Measurements from ENCODE around the gene TEX19. TPM values are rescaled to one million over a fixed set of nuclear protein-coding genes. Genes with fewer than 3 reads are reported as not detected.
"Not testable (repeated sequence)": the region's sequence is repeated elsewhere in the genome, so short reads cannot be mapped to it uniquely, and the experiment has no call there.

The TEX19 gene
- total RNA-seq, 1 donor, result under 0.01 TPM

DNA sequence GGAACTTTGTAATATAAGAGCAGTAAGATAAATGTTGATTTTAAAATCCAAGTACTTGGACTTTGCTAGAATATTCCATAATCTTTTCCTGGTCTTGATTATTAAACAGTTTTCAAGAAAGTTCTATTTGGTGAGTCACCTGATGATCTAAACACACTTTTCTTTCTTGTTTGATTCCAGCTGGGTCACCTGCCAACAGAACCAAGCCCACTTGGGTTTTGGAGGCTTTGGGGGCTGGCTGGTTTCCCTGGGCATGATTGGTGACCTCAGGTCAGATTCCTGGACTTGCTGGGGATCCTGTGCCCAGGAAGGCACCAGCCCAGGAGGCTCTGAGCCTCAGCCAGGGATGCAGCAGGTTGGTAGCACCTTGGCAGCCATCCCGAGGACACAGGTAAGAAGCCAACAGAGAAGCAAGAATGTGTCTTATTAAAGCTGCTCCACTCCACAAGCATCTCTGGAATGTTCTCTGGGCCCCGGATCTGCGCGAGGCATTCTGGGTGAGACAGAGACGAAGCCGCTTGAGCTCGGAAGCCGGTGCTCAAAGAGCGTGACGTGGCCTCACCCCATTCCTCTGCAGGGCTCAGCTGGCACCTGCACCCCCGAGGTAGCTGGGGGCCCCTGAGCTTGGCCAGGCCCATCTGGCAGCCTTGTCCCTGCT, 3.1 kb upstream of the TEX19 start:
- H3K4me1 ChIP-seq (ENCODE audit: insufficient read depth, low read length), result no peaks in the 10 kb centered on the region
- H3K27me3 ChIP-seq (ENCODE audit: insufficient read depth, low read length), result peaks cover 23% of the 10 kb centered on the region
- no peak overlapping the region for H3K4me3 ChIP-seq (ENCODE audit: insufficient read depth, low read length)
- H3K79me2 ChIP-seq (ENCODE audit: insufficient read depth, low read length), result no peaks in the 10 kb centered on the region
- no peaks in the 10 kb centered on the region for H3K9me3 ChIP-seq (ENCODE audit: low read depth, low read length)
- H3K4me2 ChIP-seq (ENCODE audit: insufficient read depth, low read length), result no peak overlapping the region
- TF ChIP-seq, protein P1, sequence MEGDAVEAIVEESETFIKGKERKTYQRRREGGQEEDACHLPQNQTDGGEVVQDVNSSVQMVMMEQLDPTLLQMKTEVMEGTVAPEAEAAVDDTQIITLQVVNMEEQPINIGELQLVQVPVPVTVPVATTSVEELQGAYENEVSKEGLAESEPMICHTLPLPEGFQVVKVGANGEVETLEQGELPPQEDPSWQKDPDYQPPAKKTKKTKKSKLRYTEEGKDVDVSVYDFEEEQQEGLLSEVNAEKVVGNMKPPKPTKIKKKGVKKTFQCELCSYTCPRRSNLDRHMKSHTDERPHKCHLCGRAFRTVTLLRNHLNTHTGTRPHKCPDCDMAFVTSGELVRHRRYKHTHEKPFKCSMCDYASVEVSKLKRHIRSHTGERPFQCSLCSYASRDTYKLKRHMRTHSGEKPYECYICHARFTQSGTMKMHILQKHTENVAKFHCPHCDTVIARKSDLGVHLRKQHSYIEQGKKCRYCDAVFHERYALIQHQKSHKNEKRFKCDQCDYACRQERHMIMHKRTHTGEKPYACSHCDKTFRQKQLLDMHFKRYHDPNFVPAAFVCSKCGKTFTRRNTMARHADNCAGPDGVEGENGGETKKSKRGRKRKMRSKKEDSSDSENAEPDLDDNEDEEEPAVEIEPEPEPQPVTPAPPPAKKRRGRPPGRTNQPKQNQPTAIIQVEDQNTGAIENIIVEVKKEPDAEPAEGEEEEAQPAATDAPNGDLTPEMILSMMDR (IDR thresholded peaks at IDR 0.05; ENCODE audit: extremely low read depth, low read depth, low read length), result no peak
- H4K20me1 ChIP-seq (ENCODE audit: insufficient read depth, low read length), result no peaks in the 10 kb centered on the region
- DNase-seq (ENCODE audit: insufficient read length, low spot score, missing footprints), result peak; percentile 91
- H3K36me3 ChIP-seq (ENCODE audit: insufficient read depth, low read length), result no peaks in the 10 kb centered on the region
- no peak overlapping the region for H3K27ac ChIP-seq (ENCODE audit: low read depth, low read length)
- H2AFZ ChIP-seq (ENCODE audit: low read length), result no peak overlapping the region

DNA sequence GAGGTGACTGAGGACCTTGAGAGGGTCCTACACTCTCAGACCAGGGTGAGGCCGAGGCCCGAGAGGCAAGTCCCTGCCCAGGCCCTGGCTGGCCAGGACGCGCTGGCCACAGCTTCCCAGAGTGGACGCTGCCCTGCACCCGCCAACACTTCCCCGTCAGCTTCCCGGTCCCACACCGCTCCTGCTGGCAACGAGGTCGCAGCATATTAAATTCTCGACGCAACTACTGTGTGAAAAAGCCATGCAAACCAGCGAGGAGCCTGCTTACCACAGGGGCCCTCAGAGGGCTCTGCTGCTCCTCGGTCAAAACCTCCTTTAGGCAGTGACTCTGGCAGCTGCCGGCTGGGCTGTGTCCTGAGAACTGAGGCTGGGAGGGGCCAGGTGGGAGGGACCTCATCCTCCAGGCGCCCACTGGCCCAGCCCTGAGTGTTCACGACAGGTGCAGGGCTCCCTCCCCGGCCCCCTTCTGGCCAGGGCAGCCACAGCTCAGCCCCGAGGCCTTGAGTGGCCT, 2.1 kb upstream of the TEX19 start:
- Histone ChIP-seq H3K27me3 (ENCODE audit: insufficient read depth, low read length) (peaks cover 20% of the 10 kb centered on the region), H3K36me3 (ENCODE audit: insufficient read depth, low read length) (no peaks in the 10 kb centered on the region), H3K27ac (ENCODE audit: low read depth, low read length) (no peak overlapping the region), H3K79me2 (ENCODE audit: insufficient read depth, low read length) (no peaks in the 10 kb centered on the region), H3K4me3 (ENCODE audit: insufficient read depth, low read length) (no peak overlapping the region), H3K9me3 (ENCODE audit: low read depth, low read length) (no peaks in the 10 kb centered on the region), H2AFZ (ENCODE audit: low read length) (no peak overlapping the region), H4K20me1 (ENCODE audit: insufficient read depth, low read length) (no peaks in the 10 kb centered on the region), H3K4me2 (ENCODE audit: insufficient read depth, low read length) (no peak overlapping the region), H3K4me1 (ENCODE audit: insufficient read depth, low read length) (no peaks in the 10 kb centered on the region)
- TF ChIP-seq, protein P1 (IDR thresholded peaks at IDR 0.05; ENCODE audit: extremely low read depth, low read depth, low read length), result no peak
- peak; percentile 77 for DNase-seq (ENCODE audit: insufficient read length, low spot score, missing footprints)

DNA sequence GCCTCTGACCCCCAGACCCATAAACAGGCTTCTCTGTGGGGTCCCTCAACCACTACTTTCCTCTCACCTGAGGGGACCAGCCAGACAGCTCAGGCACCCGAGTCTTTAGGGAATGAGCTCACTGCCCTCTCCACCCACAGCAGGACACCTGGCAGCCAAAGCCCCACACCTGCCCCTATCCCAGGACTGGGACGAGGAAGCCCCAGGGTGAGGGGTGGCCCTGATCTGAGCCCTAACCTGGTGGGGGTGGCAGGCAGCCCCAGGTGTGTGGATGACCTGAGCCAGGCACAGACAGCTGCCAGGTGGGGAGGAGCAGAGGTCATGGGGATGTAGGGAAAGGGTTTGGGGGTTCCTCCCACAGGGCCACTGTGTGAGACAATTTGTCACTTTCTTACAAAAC, 1.7 kb upstream of the TEX19 start:
- Histone ChIP-seq H3K4me2 (ENCODE audit: insufficient read depth, low read length) (no peak overlapping the region), H3K36me3 (ENCODE audit: insufficient read depth, low read length) (no peaks in the 10 kb centered on the region), H4K20me1 (ENCODE audit: insufficient read depth, low read length) (no peaks in the 10 kb centered on the region), H3K27ac (ENCODE audit: low read depth, low read length) (no peak overlapping the region), H2AFZ (ENCODE audit: low read length) (no peak overlapping the region), H3K4me1 (ENCODE audit: insufficient read depth, low read length) (no peaks in the 10 kb centered on the region), H3K27me3 (ENCODE audit: insufficient read depth, low read length) (peaks cover 20% of the 10 kb centered on the region), H3K79me2 (ENCODE audit: insufficient read depth, low read length) (no peaks in the 10 kb centered on the region), H3K9me3 (ENCODE audit: low read depth, low read length) (no peaks in the 10 kb centered on the region), H3K4me3 (ENCODE audit: insufficient read depth, low read length) (no peak overlapping the region)
- no peak for DNase-seq (ENCODE audit: insufficient read length, low spot score, missing footprints)
- TF ChIP-seq, protein P1 (IDR thresholded peaks at IDR 0.05; ENCODE audit: extremely low read depth, low read depth, low read length), result no peak

DNA sequence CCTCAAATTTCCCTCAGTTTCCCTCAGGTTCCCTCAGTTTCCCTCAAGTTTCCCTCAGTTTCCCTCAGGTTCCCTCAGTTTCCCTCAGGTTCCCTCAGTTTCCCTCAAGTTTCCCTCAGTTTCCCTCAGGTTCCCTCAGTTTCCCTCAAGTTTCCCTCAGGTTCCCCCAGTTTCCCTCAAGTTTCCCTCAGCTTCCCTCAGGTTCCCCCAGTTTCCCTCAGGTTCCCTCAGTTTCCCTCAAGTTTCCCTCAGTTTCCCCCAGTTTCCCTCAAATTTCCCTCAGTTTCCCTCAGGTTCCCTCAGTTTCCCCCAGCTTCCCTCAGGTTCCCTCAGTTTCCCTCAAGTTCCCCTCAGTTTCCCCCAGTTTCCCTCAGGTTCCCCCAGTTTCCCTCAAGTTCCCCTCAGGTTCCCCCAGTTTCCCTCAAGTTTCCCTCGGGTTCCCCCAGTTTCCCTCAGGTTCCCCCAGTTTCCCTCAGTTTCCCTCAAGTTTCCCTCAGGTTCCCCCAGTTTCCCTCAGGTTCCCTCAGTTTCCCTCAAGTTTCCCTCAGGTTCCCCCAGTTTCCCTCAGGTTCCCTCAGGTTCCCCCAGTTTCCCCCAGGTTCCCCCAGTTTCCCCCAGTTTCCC, 516 bp downstream of the TEX19 start:
- H4K20me1 ChIP-seq (ENCODE audit: insufficient read depth, low read length); H3K79me2 ChIP-seq (ENCODE audit: insufficient read depth, low read length); H3K36me3 ChIP-seq (ENCODE audit: insufficient read depth, low read length); H3K4me2 ChIP-seq (ENCODE audit: insufficient read depth, low read length); H3K9me3 ChIP-seq (ENCODE audit: low read depth, low read length); H3K4me1 ChIP-seq (ENCODE audit: insufficient read depth, low read length); H2AFZ ChIP-seq (ENCODE audit: low read length); H3K4me3 ChIP-seq (ENCODE audit: insufficient read depth, low read length); H3K27ac ChIP-seq (ENCODE audit: low read depth, low read length): not testable (repeated sequence)
- DNase-seq (ENCODE audit: insufficient read length, low spot score, missing footprints), result peak; percentile 30
- H3K27me3 ChIP-seq (ENCODE audit: insufficient read depth, low read length), result peaks cover 20% of the 10 kb centered on the region

Measured in osteoblast (primary cell).